Measurements from ENCODE around the gene RNPEP.
A peak's percentile ranks its signal among the peaks of the same experiment; 100 is the strongest.

Gene RNPEP

GRCh38 chr1:201946224-201946908, 36.1 kb upstream of the RNPEP start, which contains the start of gene LMOD1:
TSS of gene LMOD1 (minus strand) at chr1:201946548. CDS start at chr1:201946340, 208 bp downstream.
- H3K4me3 ChIP-seq (ENCODE audit: control insufficient read depth in 1 of 7, extremely low read depth in 1 of 7, insufficient read depth in 4 of 7, low read depth in 2 of 7, low read length in 6 of 7) = peak within 1 kb of the TSS in 5 of 7 experiments; percentile 48 to 66 (median 57)

GRCh38 chr1:201947697-201948008, 34.8 kb upstream of the RNPEP start:
- Histone ChIP-seq H3K27me3 (replicated peaks in 2 of 5; ENCODE audit: control insufficient read depth in 4 of 5, insufficient read depth in 5 of 5, low read length in 4 of 5) (peaks cover 12 to 45% (median 20%) of the 10 kb centered on the region in 5 experiments), H3K36me3 (ENCODE audit: control insufficient read depth in 4 of 4, insufficient read depth in 4 of 4, low read length in 3 of 4) (no peaks in the 10 kb centered on the region), H3K27ac (ENCODE audit: insufficient read depth in 1 of 2, low read depth in 1 of 2, low read length in 2 of 2, poor library complexity in 1 of 2, severe bottlenecking in 2 of 2) (no peak overlapping the region), H3K4me1 (ENCODE audit: control extremely low read depth in 1 of 4, control insufficient read depth in 4 of 4, insufficient read depth in 4 of 4, low read length in 3 of 4) (peaks cover 0 to 12% (median 9%) of the 10 kb centered on the region in 4 experiments), H3K9me3 (ENCODE audit: control extremely low read depth in 1 of 5, control insufficient read depth in 4 of 5, insufficient read depth in 2 of 5, low read depth in 1 of 5, low read length in 4 of 5) (no peaks in the 10 kb centered on the region), H3K4me3 (ENCODE audit: control insufficient read depth in 1 of 7, extremely low read depth in 1 of 7, insufficient read depth in 4 of 7, low read depth in 2 of 7, low read length in 6 of 7) (no peak overlapping the region)
- WGBS (ENCODE audit: insufficient coverage) = no CpG with 5 or more reads among the region's 3 CpGs
- CTCF ChIA-PET = interaction anchor here (2.6 kb wide), 1 partner anchor 52 kb away, joined by 11 read pairs; no protein-coding TSS in a partner anchor
- DNase-seq = no peak
- POLR2A ChIA-PET = no interaction called here

More at GRCh38 chr1:201946224-201946908, 36.1 kb upstream of the RNPEP start, which contains the start of gene LMOD1:
- Histone ChIP-seq H3K4me1 (ENCODE audit: control extremely low read depth in 1 of 4, control insufficient read depth in 4 of 4, insufficient read depth in 4 of 4, low read length in 3 of 4) (peaks cover 0 to 12% (median 9%) of the 10 kb centered on the region in 4 experiments), H3K9me3 (ENCODE audit: control extremely low read depth in 1 of 5, control insufficient read depth in 4 of 5, insufficient read depth in 2 of 5, low read depth in 1 of 5, low read length in 4 of 5) (no peaks in the 10 kb centered on the region), H3K27me3 (replicated peaks in 2 of 5; ENCODE audit: control insufficient read depth in 4 of 5, insufficient read depth in 5 of 5, low read length in 4 of 5) (peaks cover 12 to 45% (median 22%) of the 10 kb centered on the region in 5 experiments), H3K36me3 (ENCODE audit: control insufficient read depth in 4 of 4, insufficient read depth in 4 of 4, low read length in 3 of 4) (no peaks in the 10 kb centered on the region), H3K27ac (ENCODE audit: insufficient read depth in 1 of 2, low read depth in 1 of 2, low read length in 2 of 2, poor library complexity in 1 of 2, severe bottlenecking in 2 of 2) (no peak within 1 kb of the TSS)
- ChIA-PET CTCF (interaction anchor here (0.8 to 6.3 kb wide), 12 partner anchors 15 to 96 kb away, joined by 3 to 45 read pairs (median 4); no protein-coding TSS in a partner anchor), POLR2A (interaction anchor here (0.6 kb wide), 1 partner anchor 19 kb away, joined by 4 read pairs; no protein-coding TSS in a partner anchor)
- 2% methylated on average over 19 of the region's 28 CpGs for WGBS (ENCODE audit: insufficient coverage)
- DNase-seq = peak in 1 of 3 donors; percentile 23

- no peak for DNase-seq
- Histone ChIP-seq H3K27ac (ENCODE audit: insufficient read depth in 1 of 2, low read depth in 1 of 2, low read length in 2 of 2, poor library complexity in 1 of 2, severe bottlenecking in 2 of 2) (no peak overlapping the region), H3K4me3 (ENCODE audit: control insufficient read depth in 1 of 7, extremely low read depth in 1 of 7, insufficient read depth in 4 of 7, low read depth in 2 of 7, low read length in 6 of 7) (no peak overlapping the region), H3K36me3 (ENCODE audit: control insufficient read depth in 4 of 4, insufficient read depth in 4 of 4, low read length in 3 of 4) (no peaks in the 10 kb centered on the region), H3K27me3 (replicated peaks in 2 of 5; ENCODE audit: control insufficient read depth in 4 of 5, insufficient read depth in 5 of 5, low read length in 4 of 5) (peaks cover 12 to 35% (median 20%) of the 10 kb centered on the region in 5 experiments), H3K9me3 (ENCODE audit: control extremely low read depth in 1 of 5, control insufficient read depth in 4 of 5, insufficient read depth in 2 of 5, low read depth in 1 of 5, low read length in 4 of 5) (no peaks in the 10 kb centered on the region), H3K4me1 (ENCODE audit: control extremely low read depth in 1 of 4, control insufficient read depth in 4 of 4, insufficient read depth in 4 of 4, low read length in 3 of 4) (peaks cover 0 to 13% (median 10%) of the 10 kb centered on the region in 4 experiments)
- POLR2A ChIA-PET = no interaction called here
- CTCF ChIA-PET = interaction anchor here (0.7 to 2.6 kb wide), 6 partner anchors 20 to 71 kb away, joined by 3 to 11 read pairs (median 4); no protein-coding TSS in a partner anchor
Observed at GRCh38 chr1:201949491-201949890, 33.0 kb upstream of the RNPEP start.

DNA sequence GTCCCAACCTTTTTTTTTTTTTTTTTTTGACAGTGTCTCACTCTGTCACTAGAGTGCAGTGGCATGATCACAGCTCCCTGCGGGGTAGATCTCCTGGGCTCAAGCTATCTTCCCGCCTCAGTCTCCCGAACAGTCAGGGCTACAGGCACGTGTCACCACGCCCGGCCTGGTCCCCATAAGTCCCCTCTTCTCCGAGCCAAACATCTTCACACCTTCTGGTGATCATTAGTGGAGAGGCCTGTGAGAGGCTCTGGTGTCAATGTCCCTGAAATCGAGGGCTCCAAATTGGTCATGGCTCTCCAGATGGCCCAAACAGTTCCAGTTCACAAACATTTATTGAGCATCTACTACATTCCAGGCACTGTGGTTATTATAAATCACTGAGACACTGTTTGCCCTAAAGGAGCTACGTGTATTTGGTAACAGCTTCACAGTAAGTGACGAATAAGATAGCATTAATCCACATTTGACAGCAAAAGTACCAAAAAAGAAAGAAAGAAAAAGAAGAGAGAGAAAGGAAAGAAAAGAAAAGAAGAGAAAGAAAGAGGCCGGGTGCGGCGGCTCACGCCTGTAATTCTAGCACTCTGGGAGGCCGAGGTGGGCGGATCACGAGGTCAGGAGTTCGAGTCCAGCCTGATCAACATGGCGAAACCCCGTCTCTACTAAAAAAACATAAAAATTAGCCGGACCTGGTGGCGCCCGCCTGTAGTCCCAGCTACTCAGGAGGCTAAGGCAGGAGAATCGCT, 28.0 kb upstream of the RNPEP start:
- 80% methylated on average over 13 of the region's 24 CpGs for WGBS (ENCODE audit: insufficient coverage)
- Histone ChIP-seq H3K4me3 (ENCODE audit: control insufficient read depth in 1 of 7, extremely low read depth in 1 of 7, insufficient read depth in 4 of 7, low read depth in 2 of 7, low read length in 6 of 7) (peak overlapping the region; percentile 79 to 100 (median 99)), H3K27ac (ENCODE audit: insufficient read depth in 1 of 2, low read depth in 1 of 2, low read length in 2 of 2, poor library complexity in 1 of 2, severe bottlenecking in 2 of 2) (peak overlapping the region; percentile 93 to 96), H3K9me3 (ENCODE audit: control extremely low read depth in 1 of 5, control insufficient read depth in 4 of 5, insufficient read depth in 2 of 5, low read depth in 1 of 5, low read length in 4 of 5) (no peaks in the 10 kb centered on the region), H3K36me3 (ENCODE audit: control insufficient read depth in 4 of 4, insufficient read depth in 4 of 4, low read length in 3 of 4) (peaks cover 4 to 17% (median 13%) of the 10 kb centered on the region in 4 experiments), H3K4me1 (ENCODE audit: control extremely low read depth in 1 of 4, control insufficient read depth in 4 of 4, insufficient read depth in 4 of 4, low read length in 3 of 4) (peaks cover 4 to 16% (median 11%) of the 10 kb centered on the region in 4 experiments), H3K27me3 (replicated peaks in 2 of 5; ENCODE audit: control insufficient read depth in 4 of 5, insufficient read depth in 5 of 5, low read length in 4 of 5) (no peaks in the 10 kb centered on the region)
- DNase-seq = no peak
- CTCF ChIA-PET = interaction anchor here (0.6 to 2.6 kb wide), 5 partner anchors 9 to 520 kb away, joined by 3 to 10 read pairs (median 6); no protein-coding TSS in a partner anchor
- POLR2A ChIA-PET = interaction anchor here (0.6 kb wide), 1 partner anchor 9 kb away, joined by 3 read pairs; no protein-coding TSS in a partner anchor

DNA sequence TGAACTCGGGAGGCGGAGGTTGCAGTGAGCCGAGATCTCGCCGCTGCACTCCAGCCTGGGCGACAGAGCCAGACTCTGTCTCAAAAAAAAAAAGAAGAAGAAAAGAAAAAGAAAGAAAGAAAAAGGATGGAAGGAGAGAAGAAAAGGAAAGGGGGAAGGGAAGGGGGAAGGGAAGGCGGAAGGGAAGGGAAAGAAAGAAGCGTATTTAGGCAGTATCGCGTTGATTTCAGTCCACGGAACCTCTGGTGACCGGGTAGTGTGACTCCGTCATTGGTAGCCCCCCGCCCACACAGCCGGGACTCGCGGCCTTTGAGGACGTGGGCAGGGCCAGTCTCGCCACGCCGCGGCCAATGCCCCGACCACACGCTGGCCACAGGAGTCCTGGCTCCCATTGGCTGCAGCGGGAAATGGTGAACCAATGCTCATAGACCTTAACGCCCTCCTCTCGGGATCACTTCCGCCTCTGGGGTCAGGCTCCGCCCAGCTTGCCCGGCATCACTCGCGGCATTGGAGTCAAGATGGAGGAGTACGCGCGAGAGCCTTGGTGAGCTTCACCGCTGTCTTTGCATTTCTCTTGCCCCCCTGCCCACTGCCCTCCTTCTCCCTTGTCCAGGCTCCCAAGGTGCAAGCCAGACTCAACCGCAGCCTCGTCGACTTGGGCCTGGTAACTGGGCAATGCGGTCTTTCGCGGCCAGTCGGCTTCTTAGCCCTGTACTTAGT, 27.3 kb upstream of the RNPEP start, which contains the start of gene TIMM17A:
Gene TIMM17A, plus strand, starts transcription at position 495 of the 720 bp plus-strand sequence. Its CDS starts 24 bp downstream, at position 519.
- Histone ChIP-seq H3K27ac (ENCODE audit: insufficient read depth in 1 of 2, low read depth in 1 of 2, low read length in 2 of 2, poor library complexity in 1 of 2, severe bottlenecking in 2 of 2) (peak within 1 kb of the TSS; percentile 93 to 96), H3K4me1 (ENCODE audit: control extremely low read depth in 1 of 4, control insufficient read depth in 4 of 4, insufficient read depth in 4 of 4, low read length in 3 of 4) (peaks cover 4 to 16% (median 11%) of the 10 kb centered on the region in 4 experiments), H3K4me3 (ENCODE audit: control insufficient read depth in 1 of 7, extremely low read depth in 1 of 7, insufficient read depth in 4 of 7, low read depth in 2 of 7, low read length in 6 of 7) (peak within 1 kb of the TSS; percentile 79 to 100 (median 99)), H3K36me3 (ENCODE audit: control insufficient read depth in 4 of 4, insufficient read depth in 4 of 4, low read length in 3 of 4) (peaks cover 4 to 17% (median 15%) of the 10 kb centered on the region in 4 experiments), H3K9me3 (ENCODE audit: control extremely low read depth in 1 of 5, control insufficient read depth in 4 of 5, insufficient read depth in 2 of 5, low read depth in 1 of 5, low read length in 4 of 5) (no peaks in the 10 kb centered on the region), H3K27me3 (replicated peaks in 2 of 5; ENCODE audit: control insufficient read depth in 4 of 5, insufficient read depth in 5 of 5, low read length in 4 of 5) (no peaks in the 10 kb centered on the region)
- ChIA-PET POLR2A (interaction anchor here (0.6 to 2.0 kb wide), 4 partner anchors 9 to 433 kb away, joined by 3 to 7 read pairs (median 4); no protein-coding TSS in a partner anchor), CTCF (interaction anchor here (0.7 to 2.6 kb wide), 4 partner anchors 14 to 227 kb away, joined by 4 to 10 read pairs (median 6); no protein-coding TSS in a partner anchor)
- DNase-seq = peak; percentile 97 to 99 (median 98)
- 2% methylated on average over 32 of the region's 43 CpGs for WGBS (ENCODE audit: insufficient coverage)

DNA sequence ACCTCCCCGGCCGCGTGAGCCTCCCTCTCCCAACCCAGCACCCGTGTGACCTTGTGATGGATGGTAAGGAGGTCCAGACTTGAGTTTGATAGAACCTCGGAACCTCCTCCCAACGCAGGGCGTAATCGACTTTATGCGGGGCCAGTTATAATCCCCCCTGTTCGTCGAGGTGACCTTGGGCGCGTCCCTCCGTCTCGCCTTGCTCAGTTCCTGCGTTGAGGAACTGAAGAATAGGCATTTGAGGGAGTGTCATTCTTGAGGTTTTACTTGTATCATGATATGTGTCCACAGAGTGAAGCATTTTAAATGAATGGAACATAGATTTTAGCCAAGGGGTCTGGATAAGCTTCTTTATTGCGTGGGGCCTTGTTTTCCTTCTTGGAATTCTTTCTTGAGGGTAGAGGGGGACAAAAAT, 26.7 kb upstream of the RNPEP start:
- Histone ChIP-seq H3K36me3 (ENCODE audit: control insufficient read depth in 4 of 4, insufficient read depth in 4 of 4, low read length in 3 of 4) (peaks cover 5 to 17% (median 15%) of the 10 kb centered on the region in 4 experiments), H3K9me3 (ENCODE audit: control extremely low read depth in 1 of 5, control insufficient read depth in 4 of 5, insufficient read depth in 2 of 5, low read depth in 1 of 5, low read length in 4 of 5) (no peaks in the 10 kb centered on the region), H3K4me3 (ENCODE audit: control insufficient read depth in 1 of 7, extremely low read depth in 1 of 7, insufficient read depth in 4 of 7, low read depth in 2 of 7, low read length in 6 of 7) (peak overlapping the region; percentile 79 to 100 (median 99)), H3K27ac (ENCODE audit: insufficient read depth in 1 of 2, low read depth in 1 of 2, low read length in 2 of 2, poor library complexity in 1 of 2, severe bottlenecking in 2 of 2) (peak overlapping the region; percentile 93 to 96), H3K4me1 (ENCODE audit: control extremely low read depth in 1 of 4, control insufficient read depth in 4 of 4, insufficient read depth in 4 of 4, low read length in 3 of 4) (peaks cover 4 to 16% (median 11%) of the 10 kb centered on the region in 4 experiments), H3K27me3 (replicated peaks in 2 of 5; ENCODE audit: control insufficient read depth in 4 of 5, insufficient read depth in 5 of 5, low read length in 4 of 5) (no peaks in the 10 kb centered on the region)
- WGBS (ENCODE audit: insufficient coverage) = 1% methylated on average over 15 of the region's 17 CpGs
- POLR2A ChIA-PET = interaction anchor here (0.6 to 2.0 kb wide), 3 partner anchors 10 to 432 kb away, joined by 4 to 7 read pairs (median 5); no protein-coding TSS in a partner anchor
- CTCF ChIA-PET = interaction anchor here (1.0 to 2.6 kb wide), 3 partner anchors 13 to 77 kb away, joined by 4 to 7 read pairs (median 4); no protein-coding TSS in a partner anchor
- no peak for DNase-seq

Data from common myeloid progenitor, CD34-positive (primary cell).